ENCODE results near the gene TMEM145.
"Not testable (repeated sequence)": the region's sequence is repeated elsewhere in the genome, so short reads cannot be mapped to it uniquely, and the experiment has no call there.

The TMEM145 gene

DNA sequence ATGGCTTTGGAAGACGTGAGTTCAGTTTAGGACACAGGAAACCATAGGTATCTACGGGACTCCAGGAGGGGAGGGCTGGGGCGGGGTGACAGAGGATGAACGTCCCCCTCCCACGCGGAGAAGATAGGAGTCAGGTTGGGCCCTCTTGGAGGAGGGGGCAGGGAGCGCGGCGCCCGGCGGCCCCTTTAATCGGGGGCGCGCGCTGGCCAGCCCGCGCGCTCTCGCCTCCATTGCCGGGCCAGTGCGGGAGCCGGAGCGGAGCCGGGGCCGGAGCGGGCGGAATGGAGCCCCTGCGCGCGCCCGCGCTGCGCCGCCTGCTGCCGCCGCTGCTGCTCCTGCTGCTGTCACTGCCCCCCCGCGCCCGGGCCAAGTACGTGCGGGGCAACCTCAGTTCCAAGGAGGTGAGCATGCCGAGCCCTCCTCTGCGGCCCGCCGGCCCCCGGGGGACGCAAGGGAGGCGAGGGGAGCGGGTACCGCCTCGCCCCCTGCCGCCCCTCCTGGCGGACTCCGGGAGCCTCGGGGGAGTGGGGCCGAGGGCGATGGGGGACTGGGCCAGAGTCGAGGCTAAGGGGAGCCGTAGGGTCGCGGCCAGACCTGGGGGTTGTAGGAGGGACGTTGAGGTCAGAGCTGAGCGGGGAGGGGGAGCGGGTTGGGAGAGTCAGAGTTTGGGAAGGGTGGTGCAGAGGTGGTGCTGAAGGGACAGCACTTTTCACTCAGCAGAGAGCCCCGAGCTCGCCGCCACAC lies at the start of gene TMEM145:
TMEM145 (plus strand) TSS at position 214 of the 744 bp plus-strand sequence; CDS start at position 282, 68 bp downstream.
- peak in 1 of 3 experiments; percentile 44 for DNase-seq (ENCODE audit: low read depth in 3 of 3)

DNA sequence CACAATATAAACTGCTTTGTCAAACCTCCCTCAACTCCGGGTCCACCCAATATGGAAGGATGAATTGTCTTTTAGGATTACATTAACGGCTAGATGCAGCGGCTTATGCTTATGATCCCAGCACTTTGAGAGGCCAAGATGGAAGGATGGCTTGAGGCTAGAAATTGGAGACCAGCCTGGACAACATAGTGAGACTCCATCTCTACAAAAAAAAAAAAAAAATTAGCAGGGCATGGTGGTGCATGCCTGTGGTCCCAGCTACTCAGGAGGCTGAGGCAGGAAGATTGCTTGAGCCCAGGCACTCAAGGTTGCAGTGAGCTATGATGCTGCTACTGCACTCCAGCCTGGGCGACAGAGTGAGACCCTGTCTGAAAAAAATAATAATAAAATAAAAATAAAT lies 47.0 kb upstream of the TMEM145 start:
- DNase-seq (ENCODE audit: low read depth in 3 of 3): not testable (repeated sequence)

DNA sequence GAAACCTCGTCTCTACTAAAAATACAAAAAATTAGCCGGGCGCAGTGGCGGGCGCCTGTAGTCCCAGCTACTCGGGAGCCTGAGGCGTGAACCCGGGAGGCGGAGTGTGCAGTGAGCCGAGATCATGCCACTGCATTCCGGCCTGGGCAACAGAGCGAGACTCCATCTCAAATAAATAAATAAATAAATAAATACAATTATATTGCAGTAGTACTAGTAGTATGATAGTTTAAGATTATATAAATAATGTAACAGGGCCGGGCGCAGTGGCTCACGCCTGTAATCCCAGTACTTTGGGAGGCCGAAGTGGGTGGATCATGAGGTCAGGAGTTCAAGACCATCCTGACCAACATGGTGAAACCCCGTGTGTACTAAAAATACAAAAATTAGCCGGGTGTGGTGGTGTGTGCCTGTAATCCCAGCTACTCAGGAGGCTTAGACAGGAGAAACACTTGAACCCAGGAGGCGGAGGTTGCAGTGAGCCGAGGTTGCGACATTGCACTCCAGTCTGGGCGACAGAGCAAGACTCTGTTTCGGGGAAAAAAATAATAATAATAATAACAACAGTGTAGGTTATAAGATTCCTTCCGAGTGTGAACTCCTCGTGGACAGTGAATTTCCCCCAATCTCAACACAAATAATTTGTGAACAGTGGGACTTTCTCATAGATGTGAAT lies 46.0 kb upstream of the TMEM145 start:
- DNase-seq (ENCODE audit: low read depth in 3 of 3): not testable (repeated sequence)

DNA sequence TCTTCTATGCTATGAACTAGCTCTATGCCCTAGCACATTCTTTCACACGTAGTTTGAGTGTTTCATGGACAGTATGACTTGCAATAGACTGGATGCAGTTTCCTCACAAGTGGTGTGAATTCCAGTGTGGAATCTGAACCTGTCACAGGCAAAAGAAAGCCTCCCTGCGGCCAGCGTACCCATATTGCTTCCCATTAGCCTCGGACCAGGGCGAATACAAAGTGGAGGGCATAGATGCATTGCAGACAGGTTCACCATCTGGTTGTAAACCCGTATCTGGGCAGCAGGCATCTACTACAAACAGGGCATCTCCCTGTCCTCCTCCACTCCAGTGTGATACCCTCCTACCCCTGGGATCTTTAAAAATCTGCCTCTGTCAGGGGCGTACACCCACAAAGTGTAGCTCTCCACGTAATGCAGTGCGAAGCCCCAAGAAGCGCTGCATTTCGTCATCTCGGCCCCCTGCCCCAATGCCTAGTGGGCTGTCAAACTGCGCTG lies 45.4 kb upstream of the TMEM145 start:
- DNase-seq (ENCODE audit: low read depth in 3 of 3): no peak

DNA sequence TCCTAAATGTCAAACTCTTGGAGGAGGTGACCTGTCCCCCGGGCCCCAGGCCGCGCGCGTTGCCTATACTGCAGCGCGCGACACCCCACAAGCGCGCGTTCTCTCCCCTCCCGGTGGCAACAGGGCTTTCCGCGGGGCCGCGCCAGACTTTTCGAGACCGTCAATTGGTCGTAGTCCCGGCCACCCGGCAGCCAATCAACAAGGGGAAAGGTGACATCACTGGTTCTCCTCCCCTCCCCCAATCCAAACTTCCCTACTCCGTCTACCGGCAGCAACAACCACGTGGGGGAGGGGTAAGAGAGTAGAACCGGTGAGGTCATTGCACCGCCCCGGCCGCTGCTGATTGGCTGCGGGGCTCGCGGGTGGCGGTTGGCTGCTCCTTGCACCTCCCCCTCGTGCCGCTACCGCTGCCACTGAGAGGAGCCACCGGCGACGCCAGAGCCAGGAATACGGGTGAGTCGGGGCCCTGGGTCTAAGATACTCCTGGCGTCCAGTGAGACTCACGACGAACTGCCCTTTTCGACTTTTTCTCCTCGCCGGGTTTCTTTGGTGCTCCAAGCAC lies 44.9 kb upstream of the TMEM145 start:
- peak; percentile 97 to 99 (median 97) for DNase-seq (ENCODE audit: low read depth in 3 of 3)

DNA sequence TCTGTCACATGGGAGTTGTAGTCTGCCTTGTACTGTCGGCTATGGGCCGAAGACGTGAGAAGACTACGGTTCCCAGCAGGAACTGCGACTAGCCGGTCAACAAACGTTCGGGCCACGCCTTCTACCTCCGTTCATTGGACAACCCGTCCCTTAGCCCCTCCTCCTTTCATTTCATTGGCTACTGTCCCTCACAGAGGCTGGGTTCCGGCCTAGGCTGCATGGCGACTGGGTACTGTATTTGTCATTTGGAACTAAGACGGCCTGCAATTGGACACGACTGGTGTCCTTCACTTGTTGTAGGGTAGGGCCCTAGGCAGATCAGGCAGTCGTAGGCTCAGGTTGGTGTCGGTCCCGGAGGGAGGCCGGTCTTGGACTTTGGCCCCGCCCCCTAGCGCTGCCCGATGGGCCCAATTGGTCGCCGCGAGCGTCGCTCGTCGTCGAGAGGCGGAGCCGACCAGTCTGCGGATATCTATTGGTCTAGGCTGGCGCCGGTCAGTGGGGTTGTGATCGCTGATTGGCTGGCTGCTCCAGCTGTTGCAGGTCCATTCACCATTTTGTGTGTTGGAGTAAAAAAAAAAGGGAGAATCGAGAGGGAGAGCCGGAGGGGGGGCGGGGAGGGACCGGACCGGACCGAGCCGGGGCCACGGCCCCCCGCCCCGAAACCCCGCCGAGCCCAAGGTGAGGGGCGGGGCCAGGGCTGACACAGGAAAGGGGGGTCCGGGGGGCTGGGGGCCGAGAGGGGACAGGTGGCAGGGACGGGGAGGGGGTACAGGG lies 44.2 kb upstream of the TMEM145 start, which contains the start of gene CIC:
CIC (plus strand) TSS at position 549 of the 774 bp plus-strand sequence. CDS start 2,532 bp downstream, outside the sequence.
- peak; percentile 97 to 99 (median 98) for DNase-seq (ENCODE audit: low read depth in 3 of 3)

DNA sequence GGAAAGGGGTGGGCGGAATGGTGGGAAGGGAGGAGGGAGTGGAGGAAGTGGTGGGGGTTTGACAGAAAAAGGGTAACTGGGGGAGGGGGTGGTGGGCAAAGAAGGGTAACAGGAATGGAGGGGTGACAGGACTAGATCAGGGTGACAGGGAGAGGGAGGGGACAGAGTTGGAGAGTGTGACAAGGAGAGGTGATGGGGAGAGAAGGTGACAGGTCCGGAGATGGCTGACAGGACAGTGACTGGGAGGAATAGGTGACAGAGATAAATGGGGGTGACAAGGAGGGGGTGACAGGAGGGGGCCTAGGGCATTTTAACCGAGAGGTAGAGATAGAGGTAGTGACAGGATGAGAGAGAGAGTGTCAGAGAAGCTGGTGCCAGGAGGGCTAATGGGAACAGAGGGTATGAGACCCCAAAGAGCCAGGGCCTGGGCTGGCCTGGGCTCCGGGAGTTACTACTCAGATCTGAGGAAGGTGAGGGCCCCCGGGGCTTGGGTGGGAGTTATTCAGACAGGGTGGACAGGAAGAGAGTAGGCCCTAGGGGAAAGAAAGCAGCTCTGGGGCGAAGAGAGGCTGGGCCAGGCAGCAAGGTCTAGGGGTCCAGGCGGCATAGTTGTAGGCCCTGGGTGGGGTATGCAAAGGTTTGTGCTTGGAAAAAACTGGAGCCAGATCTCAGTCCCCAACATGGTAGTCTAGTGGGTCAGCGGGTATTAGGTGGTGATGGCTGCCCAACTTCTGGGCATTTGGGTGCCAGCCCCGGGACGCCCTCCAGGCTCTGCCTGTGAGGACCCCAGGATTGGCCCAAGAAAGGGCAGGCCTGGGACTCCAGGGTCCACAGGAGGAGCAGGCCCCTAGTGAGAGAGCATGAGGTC lies 43.4 kb upstream of the TMEM145 start:
- DNase-seq (ENCODE audit: low read depth in 3 of 3): no peak

DNA sequence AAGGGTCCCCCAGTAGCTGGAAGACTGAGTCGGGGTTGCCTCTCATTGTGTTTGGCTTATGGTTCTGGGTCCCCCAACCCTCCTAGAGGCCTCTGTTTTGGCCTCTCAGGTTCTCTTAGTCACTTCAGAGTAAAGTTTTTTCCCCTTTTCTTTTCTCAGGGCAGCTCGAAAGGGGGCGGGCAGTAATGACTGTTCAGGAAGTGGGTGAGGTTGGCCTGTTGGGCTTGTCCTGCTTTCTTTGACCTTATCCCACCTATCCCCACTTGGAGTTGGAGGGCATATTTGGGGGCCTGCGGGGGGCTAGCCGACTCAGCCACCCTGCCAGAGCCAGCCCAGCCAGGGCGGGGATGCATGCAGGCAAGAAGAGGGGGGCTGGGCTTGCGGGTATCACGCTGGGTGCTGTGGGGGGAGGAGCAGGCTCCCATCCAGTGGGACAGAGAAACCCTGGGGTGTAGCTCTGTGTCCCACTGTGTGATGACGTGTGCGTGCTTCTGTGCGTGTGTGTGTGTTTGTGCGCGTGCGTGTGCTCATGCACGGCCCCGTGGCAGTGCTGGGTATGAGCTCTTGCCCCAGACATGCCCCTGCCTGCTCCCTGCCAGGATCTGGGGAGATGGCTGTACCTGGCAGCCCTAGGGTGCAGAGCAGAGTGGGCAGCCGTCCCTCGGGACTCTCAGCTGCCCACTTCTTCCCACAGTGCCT lies 42.6 kb upstream of the TMEM145 start:
- peak in 2 of 3 experiments; percentile 51 to 69 for DNase-seq (ENCODE audit: low read depth in 3 of 3)

DNA sequence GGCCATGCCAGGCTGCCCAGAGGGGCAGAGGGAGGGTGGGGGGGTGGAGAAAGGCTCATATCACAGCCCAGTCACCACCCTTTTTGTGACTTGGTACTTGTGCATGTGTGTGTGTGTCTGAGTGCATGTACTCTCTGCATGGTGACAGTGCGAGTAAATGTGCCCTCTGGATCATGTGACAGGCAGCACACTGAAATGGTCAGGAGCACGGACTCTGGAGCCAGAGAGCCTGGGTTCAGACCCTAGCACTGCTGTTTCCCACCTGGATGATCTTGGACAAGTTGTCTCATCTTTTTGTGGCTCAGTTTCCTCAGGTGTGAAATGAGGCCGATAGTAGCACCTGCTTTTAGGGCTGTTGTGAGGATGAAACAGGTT lies 42.1 kb upstream of the TMEM145 start:
- DNase-seq (ENCODE audit: low read depth in 3 of 3): no peak

DNA sequence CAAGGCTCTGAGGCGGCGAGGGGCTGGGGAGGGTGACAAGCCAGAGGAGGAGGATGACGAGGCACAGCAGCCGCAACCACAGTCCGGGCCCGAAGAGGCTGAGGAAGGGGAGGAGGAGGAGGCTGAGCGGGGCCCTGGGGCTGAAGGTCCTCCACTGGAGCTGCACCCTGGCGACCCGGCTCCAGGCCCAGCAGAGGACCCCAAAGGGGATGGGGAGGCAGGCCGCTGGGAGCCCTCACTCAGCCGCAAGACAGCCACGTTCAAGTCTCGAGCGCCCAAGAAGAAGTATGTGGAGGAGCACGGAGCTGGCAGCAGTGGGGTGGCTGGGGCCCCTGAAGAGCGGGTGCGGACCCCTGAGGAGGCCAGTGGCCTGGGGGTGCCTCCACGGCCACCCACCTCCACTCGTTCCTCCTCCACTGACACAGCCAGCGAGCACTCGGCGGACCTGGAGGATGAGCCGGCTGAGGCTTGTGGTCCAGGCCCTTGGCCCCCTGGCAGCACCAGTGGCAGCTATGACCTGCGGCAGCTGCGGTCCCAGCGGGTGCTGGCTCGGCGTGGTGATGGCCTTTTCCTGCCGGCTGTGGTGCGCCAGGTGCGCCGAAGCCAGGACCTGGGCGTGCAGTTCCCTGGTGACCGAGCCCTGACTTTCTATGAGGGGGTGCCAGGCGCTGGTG lies 41.1 kb upstream of the TMEM145 start:
- no peak for DNase-seq (ENCODE audit: low read depth in 3 of 3)

DNA sequence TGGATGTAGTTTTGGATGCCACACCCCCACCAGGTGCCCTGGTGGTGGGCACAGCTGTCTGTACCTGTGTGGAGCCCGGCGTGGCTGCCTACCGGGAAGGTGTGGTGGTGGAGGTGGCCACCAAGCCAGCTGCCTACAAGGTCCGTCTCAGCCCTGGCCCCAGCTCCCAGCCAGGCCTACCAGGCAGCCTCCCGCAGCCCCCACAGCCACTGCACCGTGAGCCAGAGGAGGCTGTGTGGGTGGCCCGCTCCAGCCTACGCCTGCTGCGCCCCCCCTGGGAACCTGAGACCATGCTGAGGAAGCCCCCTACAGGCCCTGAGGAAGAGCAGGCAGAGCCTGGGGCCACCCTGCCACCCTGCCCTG lies 40.6 kb upstream of the TMEM145 start:
- no peak for DNase-seq (ENCODE audit: low read depth in 3 of 3)

DNA sequence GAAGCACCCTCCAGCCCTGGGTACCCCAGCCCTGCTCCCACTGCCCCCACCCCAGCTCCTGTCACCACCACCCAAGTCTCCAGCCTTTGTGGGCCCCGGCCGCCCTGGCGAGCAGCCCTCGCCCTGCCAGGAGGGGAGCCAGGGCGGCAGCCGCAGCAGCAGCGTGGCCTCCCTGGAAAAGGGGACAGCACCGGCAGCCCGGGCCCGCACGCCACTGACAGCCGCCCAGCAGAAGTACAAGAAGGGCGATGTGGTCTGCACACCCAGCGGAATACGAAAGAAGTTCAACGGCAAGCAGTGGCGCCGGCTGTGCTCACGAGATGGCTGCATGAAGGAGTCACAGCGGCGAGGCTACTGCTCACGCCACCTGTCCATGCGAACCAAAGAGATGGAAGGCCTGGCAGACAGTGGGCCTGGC lies 40.1 kb upstream of the TMEM145 start:
- no peak for DNase-seq (ENCODE audit: low read depth in 3 of 3)

DNA sequence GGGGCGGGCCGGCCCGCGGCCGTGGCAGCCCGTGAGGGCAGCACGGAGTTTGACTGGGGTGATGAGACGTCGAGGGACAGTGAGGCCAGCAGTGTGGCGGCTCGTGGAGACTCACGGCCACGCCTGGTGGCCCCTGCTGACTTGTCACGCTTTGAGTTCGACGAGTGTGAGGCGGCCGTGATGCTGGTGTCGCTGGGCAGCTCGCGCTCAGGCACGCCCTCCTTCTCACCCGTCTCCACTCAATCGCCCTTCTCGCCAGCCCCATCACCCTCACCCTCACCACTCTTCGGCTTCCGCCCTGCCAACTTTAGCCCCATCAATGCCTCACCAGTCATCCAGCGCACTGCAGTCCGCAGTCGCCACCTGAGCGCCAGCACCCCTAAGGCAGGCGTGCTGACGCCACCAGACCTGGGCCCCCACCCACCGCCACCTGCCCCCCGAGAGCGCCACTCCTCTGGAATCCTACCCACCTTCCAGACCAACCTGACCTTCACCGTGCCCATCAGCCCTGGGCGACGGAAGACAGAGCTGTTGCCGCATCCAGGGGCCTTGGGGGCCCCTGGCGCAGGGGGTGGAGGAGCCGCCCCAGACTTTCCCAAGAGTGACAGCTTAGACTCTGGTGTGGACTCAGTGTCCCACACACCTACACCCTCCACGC lies 39.6 kb upstream of the TMEM145 start:
- no peak for DNase-seq (ENCODE audit: low read depth in 3 of 3)

DNA sequence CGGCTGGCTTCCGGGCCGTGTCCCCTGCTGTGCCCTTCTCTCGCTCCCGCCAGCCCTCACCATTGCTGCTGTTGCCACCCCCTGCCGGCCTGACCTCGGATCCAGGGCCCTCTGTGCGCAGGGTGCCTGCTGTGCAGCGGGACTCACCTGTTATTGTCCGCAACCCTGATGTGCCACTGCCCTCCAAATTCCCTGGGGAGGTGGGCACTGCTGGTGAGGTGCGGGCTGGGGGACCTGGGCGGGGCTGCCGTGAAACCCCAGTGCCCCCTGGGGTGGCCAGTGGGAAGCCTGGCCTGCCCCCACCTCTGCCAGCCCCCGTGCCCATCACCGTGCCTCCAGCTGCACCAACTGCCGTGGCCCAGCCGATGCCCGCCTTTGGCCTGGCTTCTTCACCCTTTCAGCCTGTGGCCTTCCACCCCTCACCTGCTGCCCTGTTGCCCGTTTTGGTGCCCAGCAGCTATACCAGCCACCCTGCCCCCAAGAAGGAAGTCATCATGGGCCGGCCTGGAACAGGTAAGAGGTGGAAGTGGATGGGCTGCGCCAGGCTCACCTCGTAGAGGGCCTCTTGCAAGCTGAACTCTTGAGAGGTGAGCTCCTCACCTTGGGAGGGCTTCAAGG lies 38.9 kb upstream of the TMEM145 start:
- no peak for DNase-seq (ENCODE audit: low read depth in 3 of 3)

DNA sequence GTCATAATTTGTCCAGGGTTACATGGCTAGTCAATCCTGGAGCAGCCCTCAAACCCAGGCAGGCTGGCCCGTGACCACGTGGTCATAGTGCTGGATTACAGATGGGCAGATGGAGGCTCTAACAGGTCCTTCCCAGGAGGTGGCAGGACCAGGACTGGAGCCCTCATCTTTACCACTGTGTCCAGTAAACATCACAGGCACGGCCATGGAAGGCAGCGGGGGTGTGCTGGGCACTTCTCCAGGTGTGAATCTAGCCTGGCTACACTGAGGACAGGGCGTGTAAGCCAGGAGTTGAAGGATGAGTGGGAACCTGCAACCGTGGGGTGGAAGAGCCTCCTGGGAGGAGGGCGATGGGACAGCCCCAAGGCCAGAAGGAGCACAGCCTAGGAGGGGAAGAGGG lies 38.0 kb upstream of the TMEM145 start:
- no peak for DNase-seq (ENCODE audit: low read depth in 3 of 3)

DNA sequence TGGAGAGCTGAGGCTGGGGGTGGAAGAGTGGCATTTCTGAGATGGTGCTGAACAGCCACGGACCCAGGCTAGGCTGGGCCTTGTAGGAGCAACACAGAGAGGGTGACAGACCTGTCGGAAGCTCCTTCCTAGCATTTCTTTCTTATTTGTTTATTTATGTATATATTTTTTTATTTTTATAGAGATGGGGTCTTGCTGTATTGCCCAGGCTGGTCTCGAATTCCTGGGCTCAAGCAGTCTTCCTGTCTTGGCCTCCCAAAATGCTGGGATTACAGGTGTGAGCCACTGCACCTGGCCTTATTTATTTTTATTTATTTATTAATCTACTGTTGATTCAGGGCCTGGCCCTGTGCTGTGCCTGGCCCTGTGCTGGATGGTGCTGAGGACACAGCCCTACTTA lies 37.6 kb upstream of the TMEM145 start:
- no peak for DNase-seq (ENCODE audit: low read depth in 3 of 3)

DNA sequence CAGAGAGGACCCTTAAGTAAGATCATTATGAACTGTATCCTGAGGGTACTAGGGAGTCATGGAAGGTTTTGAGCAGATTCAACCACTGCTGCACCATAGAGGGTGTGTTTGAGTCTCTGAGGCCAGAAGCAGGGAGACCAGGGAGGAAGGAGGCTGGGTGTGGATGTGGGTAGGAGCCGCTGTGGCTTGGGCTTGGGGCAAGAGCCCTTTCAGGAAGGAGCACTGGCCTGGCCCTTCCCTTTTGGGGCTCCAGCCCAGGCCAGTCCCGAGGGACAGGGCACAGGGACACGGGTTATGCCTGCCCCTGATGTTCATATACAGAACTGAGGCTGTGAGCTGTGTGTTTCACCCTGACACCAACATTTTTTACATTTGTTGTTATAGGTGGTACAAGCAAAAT lies 36.8 kb upstream of the TMEM145 start:
- no peak for DNase-seq (ENCODE audit: low read depth in 3 of 3)

DNA sequence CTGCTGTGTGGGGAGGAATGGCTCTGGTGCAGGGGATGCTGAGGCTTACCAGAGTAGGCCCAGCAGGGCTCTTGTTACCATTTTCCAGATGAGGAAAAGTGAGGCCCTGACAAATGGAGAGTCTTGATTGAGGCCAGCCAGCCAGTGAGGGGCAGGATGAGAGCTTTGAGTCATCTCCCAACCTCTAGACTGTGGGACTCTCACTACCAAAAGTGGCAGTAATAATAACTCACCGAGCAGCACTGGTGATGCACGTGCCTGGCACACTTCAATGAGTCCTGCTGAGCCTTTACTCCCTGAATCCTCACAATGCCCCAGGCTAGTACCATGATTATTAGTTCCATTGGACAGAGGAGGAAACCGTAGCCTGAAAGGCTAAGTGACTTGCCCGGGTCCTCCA lies 36.3 kb upstream of the TMEM145 start:
- DNase-seq (ENCODE audit: low read depth in 3 of 3): no peak
